A172 (cell line): ENCODE measurements around the gene IL34. TPM values are rescaled to one million over a fixed set of nuclear protein-coding genes. Genes with fewer than 3 reads are reported as not detected.

Experiments
- DNase-seq: peaks from one replicate; pipeline ENCODE4 v3.0.0-alpha.2; 2015; ENCODE audit warnings: low spot score
- total RNA-seq: library from RNA; depleted of rRNA; stranded (reverse); fragments of >200 nt; shearing (Covaris generic); gene quantifications from 2 replicates; pipeline ENCODE4 v1.2.3, GENCODE V29; 2014

The IL34 gene
- total RNA-seq, 1 experiment from 2014 or later, result 7.8 TPM

GRCh38 chr16:70687671-70688245 lies 41.4 kb downstream of the IL34 start:
- DNase-seq, result no peak

- peak; percentile 68 for DNase-seq
Measured at GRCh38 chr16:70688246-70688742, 41.9 kb downstream of the IL34 start.

- peak; percentile 56 for DNase-seq
Measured at GRCh38 chr16:70689035-70689969, 42.9 kb downstream of the IL34 start.

GRCh38 chr16:70689970-70690891 lies 43.9 kb downstream of the IL34 start:
- peak; percentile 55 for DNase-seq

- DNase-seq, result peak; percentile 99
Measured at GRCh38 chr16:70691223-70692129, 45.1 kb downstream of the IL34 start.

GRCh38 chr16:70692130-70692872 lies 45.9 kb downstream of the IL34 start:
- no peak for DNase-seq

- DNase-seq, result peak; percentile 80
Measured at GRCh38 chr16:70692873-70693671, 46.7 kb downstream of the IL34 start.

GRCh38 chr16:70694088-70694867 lies 47.9 kb downstream of the IL34 start:
- peak; percentile 99 for DNase-seq

GRCh38 chr16:70694868-70695218 lies 48.5 kb downstream of the IL34 start:
- no peak for DNase-seq

- peak; percentile 87 for DNase-seq
Measured at GRCh38 chr16:70695331-70696070, 49.1 kb downstream of the IL34 start.

- no peak for DNase-seq
Measured at GRCh38 chr16:70696355-70696754, 50.0 kb downstream of the IL34 start.

- DNase-seq, result peak; percentile 74
Measured at GRCh38 chr16:70696952-70697593, 50.7 kb downstream of the IL34 start.

GRCh38 chr16:70697594-70698170 lies 51.3 kb downstream of the IL34 start:
- DNase-seq, result peak; percentile 80

GRCh38 chr16:70698901-70699300 lies 52.5 kb downstream of the IL34 start:
- DNase-seq, result no peak

- DNase-seq, result no peak
Measured at GRCh38 chr16:70699696-70700095, 53.3 kb downstream of the IL34 start.

- peak; percentile 70 for DNase-seq
Measured at GRCh38 chr16:70700101-70701020, 54.0 kb downstream of the IL34 start.
